HG02642 (cell line): ENCODE measurements around the gene GPAM.
"Not testable (repeated sequence)": the region's sequence is repeated elsewhere in the genome, so short reads cannot be mapped to it uniquely, and the experiment has no call there.

Source experiments
- ATAC-seq: cut with Tn5 transposase; IDR thresholded peaks from one replicate; pipeline ENCODE4 v1.9.1; 2021; ENCODE audit warnings: mild to moderate bottlenecking; ENCODE audit not compliant: unreplicated experiment, poor library complexity

The GPAM gene

GRCh38 chr10:112183329-112184051 lies at the start of gene GPAM:
Gene GPAM (minus strand): TSS chr10:112183765. CDS start chr10:112181784, 1,981 bp downstream.
- ATAC-seq: peak; percentile 95

GRCh38 chr10:112232670-112233069 lies 49.1 kb upstream of the GPAM start:
- ATAC-seq: no peak

GRCh38 chr10:112231602-112232400 lies 48.2 kb upstream of the GPAM start:
- no peak for ATAC-seq

GRCh38 chr10:112230325-112230988 lies 46.9 kb upstream of the GPAM start:
- ATAC-seq: no peak

- ATAC-seq: no peak
These were observed 46.3 kb upstream of the GPAM start for GRCh38 chr10:112229901-112230300.

- ATAC-seq: no peak
These were observed 45.5 kb upstream of the GPAM start for GRCh38 chr10:112229096-112229495.

GRCh38 chr10:112228366-112229088 lies 45.0 kb upstream of the GPAM start:
- ATAC-seq: not testable (repeated sequence)

- ATAC-seq: no peak
These were observed 43.9 kb upstream of the GPAM start for GRCh38 chr10:112227331-112227987.

GRCh38 chr10:112226439-112227248 lies 43.1 kb upstream of the GPAM start:
- ATAC-seq: no peak

- ATAC-seq: no peak
These were observed 42.3 kb upstream of the GPAM start for GRCh38 chr10:112225771-112226438.

- no peak for ATAC-seq
These were observed 41.5 kb upstream of the GPAM start for GRCh38 chr10:112224933-112225529.

- no peak for ATAC-seq
These were observed 40.2 kb upstream of the GPAM start for GRCh38 chr10:112223725-112224124.

- ATAC-seq: no peak
These were observed 39.2 kb upstream of the GPAM start for GRCh38 chr10:112222799-112223198.

GRCh38 chr10:112221545-112221944 lies 38.0 kb upstream of the GPAM start:
- no peak for ATAC-seq

GRCh38 chr10:112218960-112219359 lies 35.4 kb upstream of the GPAM start:
- no peak for ATAC-seq

- ATAC-seq: no peak
These were observed 34.4 kb upstream of the GPAM start for GRCh38 chr10:112218036-112218390.

GRCh38 chr10:112217386-112218035 lies 33.9 kb upstream of the GPAM start:
- no peak for ATAC-seq

GRCh38 chr10:112216966-112217365 lies 33.4 kb upstream of the GPAM start:
- no peak for ATAC-seq
